HepG2 (cell line): ENCODE data around the gene AIP. TPM values are rescaled to one million over a fixed set of nuclear protein-coding genes. Genes with fewer than 3 reads are reported as not detected.

ENCODE experiments used
- ATF7 ChIP-seq, 2 experiments: fragments of 450-650 bp in 1 of 2; sonication (generic) in 1 of 2; formaldehyde crosslinking in 1 of 2; IDR thresholded peaks; 2 replicates each; pipeline versions ENCODE4 v1.4.0 to v1.6.1; 2016 to 2020; ENCODE audit warnings: antibody characterized with exemption in 1 of 2, mild to moderate bottlenecking in 1 of 2, missing genetic modification reagents in 1 of 2
- ATM ChIP-seq: fragments of 450-650 bp; IDR thresholded peaks from 2 replicates; pipeline ENCODE4 v1.7.1; 2017; ENCODE audit warnings: mild to moderate bottlenecking, borderline replicate concordance
- CBFB ChIP-seq: sonication (generic); formaldehyde crosslinking; IDR thresholded peaks from 2 replicates; pipeline ENCODE4 v1.4.0; 2020; ENCODE audit warnings: missing genetic modification reagents
- CENPT ChIP-seq: sonication (generic); formaldehyde crosslinking; IDR thresholded peaks from 2 replicates; pipeline ENCODE4 v1.8.0; 2022; ENCODE audit warnings: low read depth, mild to moderate bottlenecking, moderate library complexity, missing genetic modification reagents
- FOSL2 ChIP-seq: sonication (generic); formaldehyde crosslinking; IDR thresholded peaks from 2 replicates; pipeline ENCODE4 v1.4.0; 2020; ENCODE audit warnings: missing genetic modification reagents
- GPN1 ChIP-seq: sonication (generic); formaldehyde crosslinking; IDR thresholded peaks from 2 replicates; pipeline ENCODE4 v1.5.1; 2020; ENCODE audit warnings: missing genetic modification reagents, borderline replicate concordance
- KAT2B ChIP-seq: fragments of 150-350 bp; IDR thresholded peaks from 2 replicates; pipeline ENCODE4 v1.6.1; 2014; ENCODE audit warnings: low read depth, low read length, borderline replicate concordance
- KAT8 ChIP-seq: IDR thresholded peaks from 2 replicates; pipeline ENCODE4 v1.6.1; 2016; ENCODE audit warnings: missing genetic modification reagents, missing compliant biosample characterization
- MXI1 ChIP-seq: IDR thresholded peaks from 3 replicates; pipeline ENCODE4 v1.6.1; 2012; ENCODE audit warnings: low read depth, low read length, inconsistent platforms, borderline replicate concordance
- SP5 ChIP-seq: IDR thresholded peaks from 2 replicates; pipeline ENCODE4 v1.6.1; 2016; ENCODE audit warnings: low read depth, borderline replicate concordance
- SRY ChIP-seq: sonication (generic); formaldehyde crosslinking; IDR thresholded peaks from 2 replicates; pipeline ENCODE4 v1.8.0; 2022; ENCODE audit warnings: mild to moderate bottlenecking, missing genetic modification reagents
- THAP8 ChIP-seq: sonication (generic); formaldehyde crosslinking; IDR thresholded peaks from 2 replicates; pipeline ENCODE4 v1.5.1; 2020; ENCODE audit warnings: missing genetic modification reagents, mild to moderate bottlenecking, borderline replicate concordance
- YEATS2 ChIP-seq: sonication (generic); formaldehyde crosslinking; IDR thresholded peaks from 2 replicates; pipeline ENCODE4 v1.4.0; 2020; ENCODE audit warnings: missing genetic modification reagents, borderline replicate concordance
- ZFP82 ChIP-seq: sonication (generic); formaldehyde crosslinking; IDR thresholded peaks from 2 replicates; pipeline ENCODE4 v1.5.1; 2020; ENCODE audit warnings: mild to moderate bottlenecking, missing genetic modification reagents, borderline replicate concordance
- ZFYVE20 ChIP-seq: sonication (generic); formaldehyde crosslinking; IDR thresholded peaks from 2 replicates; pipeline ENCODE4 v1.8.0; 2023; ENCODE audit warnings: low read depth, mild to moderate bottlenecking, moderate library complexity, missing genetic modification reagents, borderline replicate concordance
- ZMAT3 ChIP-seq: sonication (generic); formaldehyde crosslinking; conservative IDR thresholded peaks from 2 replicates; pipeline ENCODE4 v1.7.0; 2021; ENCODE audit warnings: missing genetic modification reagents
- ZNF17 ChIP-seq: sonication (generic); formaldehyde crosslinking; IDR thresholded peaks from 2 replicates; pipeline ENCODE4 v1.5.0; 2020; ENCODE audit warnings: mild to moderate bottlenecking, missing genetic modification reagents
- ZNF570 ChIP-seq: sonication (generic); formaldehyde crosslinking; IDR thresholded peaks from 2 replicates; pipeline ENCODE4 v1.4.0; 2020; ENCODE audit warnings: mild to moderate bottlenecking, missing genetic modification reagents, borderline replicate concordance
- ZNF589 ChIP-seq: sonication (generic); formaldehyde crosslinking; conservative IDR thresholded peaks from 2 replicates; pipeline ENCODE4 v1.8.0; 2022; ENCODE audit warnings: mild to moderate bottlenecking, moderate library complexity, missing genetic modification reagents
- ZNF629 ChIP-seq: sonication (generic); formaldehyde crosslinking; conservative IDR thresholded peaks from 2 replicates; pipeline ENCODE4 v1.5.0; 2020; ENCODE audit warnings: missing genetic modification reagents
- ZNF660 ChIP-seq: sonication (generic); formaldehyde crosslinking; IDR thresholded peaks from 2 replicates; pipeline ENCODE4 v1.5.1; 2020; ENCODE audit warnings: mild to moderate bottlenecking, low read depth, missing genetic modification reagents, borderline replicate concordance
- ZNF75D ChIP-seq: sonication (generic); formaldehyde crosslinking; IDR thresholded peaks from 2 replicates; pipeline ENCODE4 v1.8.1; 2023; ENCODE audit warnings: missing genetic modification reagents, mild to moderate bottlenecking, borderline replicate concordance
- ZNF773 ChIP-seq: sonication (generic); formaldehyde crosslinking; IDR thresholded peaks from 2 replicates; pipeline ENCODE4 v1.4.0; 2020; ENCODE audit warnings: missing genetic modification reagents, borderline replicate concordance
- ZNF784 ChIP-seq: sonication (generic); formaldehyde crosslinking; IDR thresholded peaks from 2 replicates; pipeline ENCODE4 v1.5.1; 2020; ENCODE audit warnings: missing genetic modification reagents, mild to moderate bottlenecking, borderline replicate concordance
- ZNF800 ChIP-seq: sonication (generic); formaldehyde crosslinking; IDR thresholded peaks from 2 replicates; pipeline ENCODE4 v1.4.0; 2020; ENCODE audit warnings: missing genetic modification reagents
- polyA plus RNA-seq, 8 experiments: library from polyadenylated mRNA; depleted of rRNA in 3 of 8; stranded (reverse) in 7 of 8; unstranded in 1 of 8; fragments of >200 nt; fragmentation: Illumina TruSeq in 4 of 8; extraction: Trizol in 4 of 8; gene quantifications; 2 replicates each; pipeline versions ENCODE4 v1.2.1 to v1.2.3, GENCODE V29; 2011 to 2016; ENCODE audit warnings: low read depth in 4 of 8, missing spikeins in 1 of 8, mixed read lengths in 1 of 8; ENCODE audit not compliant: insufficient read depth in 1 of 8
- total RNA-seq, 5 experiments: library from RNA; depleted of rRNA; stranded (reverse); fragments of >200 nt; fragmentation: Illumina TruSeq; extraction: Trizol; gene quantifications; 2 replicates each; pipeline ENCODE4 v1.2.3, GENCODE V29; 2016; ENCODE audit warnings: low read depth in 1 of 5

The AIP gene
- total and polyA plus RNA-seq, 2 of the 13 experiments (the other 11 are each of a cell fraction or from before 2014, with no cell fraction given): 51.8 to 110 TPM

GRCh38 chr11:67464411-67465188 lies 18.2 kb upstream of the AIP start (continued):
- TF ChIP-seq ZNF660 (CRISPR knock-in tag) (no peak; the same call in 1 of the 2 replicates), ATM (no peak), KAT8 (CRISPR knock-in tag) (peak; percentile 43), ZNF784 (CRISPR knock-in tag) (no peak), MXI1 (peak; percentile 57; the same call in 1 of the 3 replicates), ZNF17 (CRISPR knock-in tag) (no peak), YEATS2 (CRISPR knock-in tag) (no peak; the same call in 1 of the 2 replicates), ZNF800 (CRISPR knock-in tag) (peak; percentile 66; the same call in 1 of the 2 replicates), ZFP82 (CRISPR knock-in tag) (peak; percentile 72; the same call in 1 of the 2 replicates), CENPT (no peak), SP5 (CRISPR knock-in tag) (peak; percentile 42; the same call in 1 of the 2 replicates), ZFYVE20 (CRISPR knock-in tag) (no peak), ZNF589 (CRISPR knock-in tag) (0 out of 2 replicates have a peak, but pooled peaks have one; percentile 45), ATF7 (IDR thresholded peaks at IDR 0.05) (no peak), ATF7 (CRISPR knock-in tag; IDR thresholded peaks at IDR 0.05) (no peak), ZNF75D (no peak), THAP8 (CRISPR knock-in tag) (peak; percentile 68; the same call in 1 of the 2 replicates), GPN1 (CRISPR knock-in tag) (no peak), ZNF773 (CRISPR knock-in tag) (no peak), ZNF570 (no peak), KAT2B (no peak), CBFB (0 out of 2 replicates have a peak, but pooled peaks have one; percentile 54), ZMAT3 (CRISPR knock-in tag) (0 out of 2 replicates have a peak, but pooled peaks have one; percentile 53), FOSL2 (CRISPR knock-in tag) (no peak), ZNF629 (CRISPR knock-in tag) (no peak), SRY (CRISPR knock-in tag) (peak; percentile 4; the same call in 1 of the 2 replicates)
